ENCODE results near the gene ZCCHC3. TPM values are rescaled to one million over a fixed set of nuclear protein-coding genes. Genes with fewer than 3 reads are reported as not detected.

Gene ZCCHC3
- total RNA-seq, 6 experiments from 2014 or later = 4.2 to 7.5 (median 5.9) TPM

DNA sequence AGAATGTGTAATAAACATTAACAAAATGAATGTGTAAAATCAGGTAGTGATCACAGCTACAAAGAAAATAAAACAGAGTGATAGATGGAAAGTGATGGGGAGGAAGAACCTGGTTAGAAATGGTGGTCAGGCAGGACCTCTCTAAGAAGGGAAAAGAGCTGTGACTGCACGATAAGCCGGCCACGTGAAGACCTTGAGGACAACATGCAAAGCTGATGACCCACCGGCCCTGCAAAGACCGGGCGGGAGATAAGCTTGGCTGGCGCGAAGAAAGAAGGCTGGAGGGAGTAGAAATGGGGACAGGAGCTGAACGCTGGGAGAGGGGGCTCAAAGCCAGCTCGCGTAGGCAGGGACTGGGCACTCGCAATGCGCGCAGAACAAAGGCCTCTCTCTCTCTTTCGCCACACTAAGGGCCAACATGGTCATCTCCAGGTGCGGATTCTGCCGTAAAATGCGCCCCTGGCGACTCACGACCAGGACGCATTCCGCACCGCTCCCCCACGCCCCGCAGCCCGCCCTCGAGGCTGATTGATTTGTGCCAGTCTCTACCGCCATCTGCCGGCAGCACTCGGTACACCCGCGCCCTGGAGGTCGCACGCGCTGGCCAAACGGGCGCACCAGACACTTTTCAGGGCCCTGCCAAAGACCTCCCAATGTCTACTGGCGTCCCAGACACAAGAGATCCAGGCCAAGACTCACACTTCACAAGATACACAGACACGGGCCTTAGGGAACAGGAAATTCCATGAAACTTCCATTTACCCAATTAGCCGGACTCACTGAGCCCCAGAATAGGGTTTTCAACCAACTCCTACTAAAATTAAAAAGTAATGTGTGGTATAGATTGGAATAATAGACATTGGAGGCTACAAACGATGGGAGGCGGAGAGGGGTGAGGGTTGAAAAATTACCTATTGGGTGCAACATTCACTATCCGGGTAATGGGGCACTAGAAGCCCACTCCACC, 30.5 kb upstream of the ZCCHC3 start:
- H3K9me3 ChIP-seq = no peaks in the 10 kb centered on the region
- H3K27me3 ChIP-seq = no peaks in the 10 kb centered on the region
- TF ChIP-seq, protein P1, sequence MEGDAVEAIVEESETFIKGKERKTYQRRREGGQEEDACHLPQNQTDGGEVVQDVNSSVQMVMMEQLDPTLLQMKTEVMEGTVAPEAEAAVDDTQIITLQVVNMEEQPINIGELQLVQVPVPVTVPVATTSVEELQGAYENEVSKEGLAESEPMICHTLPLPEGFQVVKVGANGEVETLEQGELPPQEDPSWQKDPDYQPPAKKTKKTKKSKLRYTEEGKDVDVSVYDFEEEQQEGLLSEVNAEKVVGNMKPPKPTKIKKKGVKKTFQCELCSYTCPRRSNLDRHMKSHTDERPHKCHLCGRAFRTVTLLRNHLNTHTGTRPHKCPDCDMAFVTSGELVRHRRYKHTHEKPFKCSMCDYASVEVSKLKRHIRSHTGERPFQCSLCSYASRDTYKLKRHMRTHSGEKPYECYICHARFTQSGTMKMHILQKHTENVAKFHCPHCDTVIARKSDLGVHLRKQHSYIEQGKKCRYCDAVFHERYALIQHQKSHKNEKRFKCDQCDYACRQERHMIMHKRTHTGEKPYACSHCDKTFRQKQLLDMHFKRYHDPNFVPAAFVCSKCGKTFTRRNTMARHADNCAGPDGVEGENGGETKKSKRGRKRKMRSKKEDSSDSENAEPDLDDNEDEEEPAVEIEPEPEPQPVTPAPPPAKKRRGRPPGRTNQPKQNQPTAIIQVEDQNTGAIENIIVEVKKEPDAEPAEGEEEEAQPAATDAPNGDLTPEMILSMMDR (IDR thresholded peaks at IDR 0.05) = peak; percentile 95 to 97 (median 96)
- TF ChIP-seq POLR2A (IDR thresholded peaks at IDR 0.05) = no peak
- peaks cover 0 to 7% (median 3%) of the 10 kb centered on the region in 4 donors for H3K4me1 ChIP-seq
- WGBS (ENCODE audit: insufficient coverage, low coverage, low lambda C conversion rate, missing lambda C conversion rate) = 16% methylated on average over 18 of the region's 43 CpGs
- peak; percentile 83 to 85 (median 84) for DNase-seq
- no peaks in the 10 kb centered on the region for H3K36me3 ChIP-seq
- no peak overlapping the region for H3K27ac ChIP-seq
- intact Hi-C loops (cut with DNase I) = no loop called here
- peak; percentile 96 to 99 (median 98) for ATAC-seq
- H3K4me3 ChIP-seq = peak overlapping the region; percentile 27 to 47 (median 46)

DNA sequence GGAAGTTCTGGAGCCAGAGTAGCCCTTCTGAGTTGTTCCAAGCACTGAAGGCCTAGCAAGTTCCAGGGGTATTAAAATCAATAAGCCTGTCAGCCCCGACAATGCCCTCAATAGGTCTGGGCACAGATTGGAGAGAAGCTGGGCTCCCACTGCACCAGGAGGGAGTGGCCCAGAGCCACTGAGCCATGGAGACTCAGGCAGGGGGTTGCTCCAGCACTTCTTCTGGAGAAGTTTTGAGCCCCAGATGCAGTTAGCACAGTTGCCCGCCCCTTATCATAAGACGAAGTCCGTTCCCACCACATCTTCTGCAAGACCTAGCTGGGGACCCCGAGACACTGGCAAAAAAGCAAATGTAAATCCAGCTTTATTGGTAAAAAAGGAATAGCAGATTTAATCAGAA, 26.9 kb upstream of the ZCCHC3 start:
- Histone ChIP-seq H3K4me3 (no peak overlapping the region), H3K9me3 (no peaks in the 10 kb centered on the region), H3K27me3 (no peaks in the 10 kb centered on the region), H3K36me3 (no peaks in the 10 kb centered on the region), H3K27ac (no peak overlapping the region), H3K4me1 (peaks cover 0 to 7% (median 3%) of the 10 kb centered on the region in 4 donors)
- no peak for TF ChIP-seq POLR2A (IDR thresholded peaks at IDR 0.05)
- TF ChIP-seq, protein P1 (IDR thresholded peaks at IDR 0.05) = no peak
- intact Hi-C loops (cut with DNase I) = loop anchor here in 1 of 2 donors (10.0 kb wide), 1 partner anchor 56 kb away; no protein-coding TSS in a partner anchor
- DNase-seq (peak in 1 of 3 donors; percentile 31), ATAC-seq (no peak)
- 96% methylated on average over 4 of the region's 5 CpGs for WGBS (ENCODE audit: insufficient coverage, low coverage, low lambda C conversion rate, missing lambda C conversion rate)

DNA sequence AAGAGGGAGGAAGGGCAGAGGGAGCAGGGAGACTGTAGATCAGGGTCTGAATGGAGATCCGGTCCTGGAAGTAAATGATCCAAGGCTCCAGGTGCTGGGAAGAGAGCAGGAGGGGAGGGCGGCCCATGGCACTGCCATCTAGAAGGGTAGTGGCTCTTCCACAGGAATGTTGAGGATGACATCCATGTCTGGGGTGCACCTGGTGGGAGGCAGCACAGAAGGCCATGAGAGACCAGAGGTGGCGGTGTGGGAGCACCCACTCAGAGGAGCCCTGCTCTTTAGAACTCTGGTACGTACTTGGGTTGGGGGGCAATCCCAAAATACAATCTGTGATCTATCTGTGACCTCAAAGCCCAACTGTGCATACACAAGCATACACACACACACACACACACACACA, 26.3 kb upstream of the ZCCHC3 start:
- intact Hi-C loops (cut with DNase I) = loop anchor here in 1 of 2 donors (10.0 kb wide), 1 partner anchor 56 kb away; no protein-coding TSS in a partner anchor
- DNase-seq = peak in 1 of 3 donors; percentile 15
- H3K36me3 ChIP-seq = no peaks in the 10 kb centered on the region

DNA sequence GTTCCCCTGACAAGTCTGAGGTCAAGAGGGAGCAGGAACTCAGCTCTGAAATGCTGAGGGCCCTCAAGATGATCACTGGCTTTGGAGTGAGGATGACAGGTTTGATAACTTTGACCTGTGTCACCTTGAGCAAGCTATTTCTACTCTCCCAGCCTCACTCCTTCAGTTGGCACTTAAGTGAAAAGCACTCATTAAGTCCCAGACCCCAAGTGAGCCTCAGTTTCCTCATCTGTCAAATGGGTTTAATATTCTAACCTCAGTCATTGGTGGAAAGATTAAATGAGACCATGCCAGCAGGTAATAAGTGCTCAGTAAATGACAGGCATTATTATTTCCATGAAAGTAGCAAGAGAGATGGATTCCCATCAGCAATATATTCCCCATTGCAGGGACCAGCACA, 25.8 kb upstream of the ZCCHC3 start:
- Histone ChIP-seq H3K27ac (no peak overlapping the region), H3K4me3 (no peak overlapping the region), H3K36me3 (no peaks in the 10 kb centered on the region), H3K9me3 (no peaks in the 10 kb centered on the region), H3K27me3 (no peaks in the 10 kb centered on the region), H3K4me1 (peaks cover 0 to 7% (median 2%) of the 10 kb centered on the region in 4 donors)
- ATAC-seq = no peak
- intact Hi-C loops (cut with DNase I) = loop anchor here in 1 of 2 donors (10.0 kb wide), 1 partner anchor 57 kb away; no protein-coding TSS in a partner anchor
- TF ChIP-seq, protein P1 (IDR thresholded peaks at IDR 0.05) = no peak
- TF ChIP-seq POLR2A (IDR thresholded peaks at IDR 0.05) = no peak
- DNase-seq = no peak

More for the DNA sequence above, 26.3 kb upstream of the ZCCHC3 start:
- TF ChIP-seq POLR2A (IDR thresholded peaks at IDR 0.05) = no peak
- TF ChIP-seq, protein P1 (IDR thresholded peaks at IDR 0.05) = no peak
- Histone ChIP-seq H3K27ac (no peak overlapping the region), H3K4me3 (no peak overlapping the region), H3K9me3 (no peaks in the 10 kb centered on the region), H3K4me1 (peaks cover 0 to 7% (median 3%) of the 10 kb centered on the region in 4 donors), H3K27me3 (no peaks in the 10 kb centered on the region)
- 78% methylated on average over 1 of the region's 4 CpGs for WGBS (ENCODE audit: insufficient coverage, low coverage, low lambda C conversion rate, missing lambda C conversion rate)
- ATAC-seq = no peak

Data from right lobe of liver (tissue), 6 donors.